T47D (cell line): ENCODE results near the gene DEPDC5.
"Not testable (repeated sequence)": the region's sequence is repeated elsewhere in the genome, so short reads cannot be mapped to it uniquely, and the experiment has no call there.

Experiments used
- DNase-seq, 2 experiments: peaks; one replicate each; pipeline versions ENCODE4 v3.0.0 to v3.0.0-alpha.2; 2011 to 2012; ENCODE audit warnings: low read depth in 1 of 2, low spot score in 1 of 2
- JUND ChIP-seq: IDR thresholded peaks from 2 replicates; pipeline ENCODE4 v1.6.1; 2012; ENCODE audit warnings: low read depth
- in situ Hi-C: cut with HindIII; loops from 2 replicates; pipeline ENCODE4 v1.10.0; 2016; ENCODE audit warnings: low sequenced_read_pairs, low pct_unique_long_range_greater_than_20kb

DEPDC5 gene

DNA sequence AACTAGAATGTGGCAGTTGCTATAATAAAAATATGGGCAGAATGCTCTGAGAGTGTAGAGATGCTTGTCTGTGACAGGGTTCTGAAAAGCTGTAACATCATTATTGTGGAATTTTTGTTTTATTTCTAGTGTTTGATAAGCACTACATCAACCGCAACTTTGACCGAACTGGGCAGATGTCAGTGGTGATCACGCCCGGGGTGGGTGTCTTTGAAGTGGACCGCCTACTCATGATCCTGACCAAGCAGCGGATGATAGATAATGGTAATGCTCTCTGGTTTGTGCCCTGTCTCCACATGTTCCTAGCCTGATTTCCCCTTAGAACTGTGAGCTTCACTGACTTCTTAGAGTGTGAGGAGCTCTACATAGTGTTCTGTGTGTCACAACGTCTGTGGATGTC lies 48.8 kb downstream of the DEPDC5 start:
- in situ Hi-C loops = no loop called here
- no peak for TF ChIP-seq JUND
- DNase-seq = no peak

DNA sequence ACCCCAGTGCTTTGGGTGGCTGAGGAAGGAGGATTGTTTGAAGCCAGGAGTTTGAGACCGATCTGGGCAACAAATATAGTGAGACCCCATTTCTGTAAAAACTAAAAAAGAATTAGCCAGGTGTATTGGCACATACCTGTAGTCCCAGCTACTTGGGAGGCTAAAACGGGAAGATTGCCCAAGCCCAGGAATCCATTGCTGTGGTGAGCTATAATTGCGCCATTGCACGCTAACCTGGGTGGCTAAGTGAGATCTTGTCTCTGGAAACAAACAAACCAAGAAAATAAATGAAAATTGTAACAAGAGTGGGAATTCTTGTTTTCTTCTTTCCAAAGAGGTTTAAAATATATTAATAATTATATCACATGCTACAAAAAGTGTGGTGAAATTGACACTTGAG lies 52.9 kb downstream of the DEPDC5 start:
- peak in 1 of 2 experiments; percentile 60 for DNase-seq
- no peak for TF ChIP-seq JUND
- in situ Hi-C loops = no loop called here

DNA sequence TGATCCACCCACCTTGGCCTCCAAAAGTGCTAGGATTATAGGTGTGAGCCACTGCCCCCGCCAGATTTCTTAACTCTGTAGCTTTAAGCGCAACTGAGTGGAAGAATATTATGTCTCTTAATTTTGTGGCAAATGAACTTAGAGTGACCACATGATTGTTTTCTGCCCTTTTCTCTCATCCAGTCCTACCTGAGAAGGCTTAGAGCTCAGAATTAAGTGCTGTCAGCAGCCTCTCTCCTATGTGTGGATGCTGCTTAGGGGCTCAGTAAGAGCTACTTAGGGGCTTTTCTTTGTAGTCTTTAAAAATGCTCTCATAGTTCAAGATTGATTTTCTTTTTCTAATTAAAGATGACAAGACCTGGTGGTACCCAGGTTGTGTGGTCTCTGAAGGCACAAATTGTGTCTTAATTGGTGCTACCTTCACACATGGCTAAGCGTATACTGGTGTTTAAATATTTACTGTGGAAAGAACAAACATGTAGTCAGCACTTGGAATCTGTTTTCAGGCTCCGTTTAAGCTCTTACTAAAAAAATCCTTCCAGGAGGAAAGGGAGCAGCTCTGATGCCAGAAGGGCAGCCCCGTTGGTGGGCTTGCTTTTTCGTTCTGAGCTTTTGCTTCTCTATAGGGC lies 59.3 kb downstream of the DEPDC5 start:
- in situ Hi-C loops = no loop called here
- no peak for TF ChIP-seq JUND
- DNase-seq = peak; percentile 15 to 52

GRCh38 chr22:31813898-31814297 lies 60.1 kb downstream of the DEPDC5 start:
- DNase-seq, in situ Hi-C loops: not testable (repeated sequence)

DNA sequence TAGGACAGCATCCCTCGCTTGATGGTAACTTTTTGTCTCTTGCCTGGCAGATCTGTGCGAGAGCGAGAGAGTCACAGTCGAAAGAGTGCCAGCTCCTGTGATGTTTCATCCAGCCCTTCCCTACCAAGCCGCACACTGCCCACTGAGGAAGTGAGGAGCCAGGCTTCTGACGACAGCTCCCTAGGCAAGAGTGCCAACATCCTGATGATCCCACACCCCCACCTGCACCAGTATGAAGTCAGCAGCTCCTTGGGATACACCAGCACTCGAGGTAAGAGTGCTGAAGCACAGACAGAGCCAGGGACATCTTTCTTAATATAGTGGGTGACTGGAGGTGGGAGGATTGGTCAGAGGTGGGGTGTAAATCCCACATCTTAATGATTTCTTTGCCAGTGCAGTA lies 61.1 kb downstream of the DEPDC5 start:
- in situ Hi-C loops = no loop called here
- no peak for DNase-seq
- TF ChIP-seq JUND = no peak

DNA sequence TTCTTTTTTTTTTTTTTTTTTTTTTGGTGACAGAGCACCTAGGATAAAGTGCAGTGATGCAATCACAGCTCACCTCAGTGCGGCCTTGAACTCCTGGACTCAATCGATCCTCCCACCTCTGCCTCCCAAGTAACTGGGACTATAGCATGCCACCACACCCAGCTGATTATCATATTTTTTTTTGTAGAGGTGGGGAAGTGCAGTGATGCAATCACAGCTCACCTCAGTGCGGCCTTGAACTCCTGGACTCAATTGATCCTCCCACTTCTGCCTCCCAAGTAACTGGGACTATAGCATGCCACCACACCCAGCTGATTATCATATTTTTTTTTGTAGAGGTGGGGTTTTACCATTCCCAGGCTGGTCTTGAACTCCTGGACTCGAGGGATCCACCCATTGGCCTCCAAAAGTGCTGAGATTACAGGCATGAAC lies 61.6 kb downstream of the DEPDC5 start:
- DNase-seq, in situ Hi-C loops: not testable (repeated sequence)

DNA sequence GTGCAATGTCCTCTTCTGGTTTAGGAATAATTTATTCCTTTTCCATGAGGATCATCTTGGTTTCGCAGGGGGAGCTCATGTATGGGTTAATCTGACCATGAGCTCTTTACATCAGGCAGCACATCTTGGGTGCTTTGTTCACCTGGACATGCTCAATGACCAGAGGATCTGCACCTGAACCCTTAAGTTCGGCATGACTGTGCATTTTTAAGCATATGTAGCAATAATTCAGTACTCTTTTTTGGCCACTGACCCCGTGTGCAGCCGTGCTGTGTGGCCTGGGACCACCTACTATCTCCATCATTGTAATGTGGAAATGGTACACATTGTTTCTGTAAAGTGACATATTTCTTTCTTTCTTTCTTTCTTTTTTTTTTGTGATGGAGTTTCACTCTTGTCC lies 62.9 kb downstream of the DEPDC5 start:
- in situ Hi-C loops = no loop called here
- no peak for TF ChIP-seq JUND
- DNase-seq = no peak

DNA sequence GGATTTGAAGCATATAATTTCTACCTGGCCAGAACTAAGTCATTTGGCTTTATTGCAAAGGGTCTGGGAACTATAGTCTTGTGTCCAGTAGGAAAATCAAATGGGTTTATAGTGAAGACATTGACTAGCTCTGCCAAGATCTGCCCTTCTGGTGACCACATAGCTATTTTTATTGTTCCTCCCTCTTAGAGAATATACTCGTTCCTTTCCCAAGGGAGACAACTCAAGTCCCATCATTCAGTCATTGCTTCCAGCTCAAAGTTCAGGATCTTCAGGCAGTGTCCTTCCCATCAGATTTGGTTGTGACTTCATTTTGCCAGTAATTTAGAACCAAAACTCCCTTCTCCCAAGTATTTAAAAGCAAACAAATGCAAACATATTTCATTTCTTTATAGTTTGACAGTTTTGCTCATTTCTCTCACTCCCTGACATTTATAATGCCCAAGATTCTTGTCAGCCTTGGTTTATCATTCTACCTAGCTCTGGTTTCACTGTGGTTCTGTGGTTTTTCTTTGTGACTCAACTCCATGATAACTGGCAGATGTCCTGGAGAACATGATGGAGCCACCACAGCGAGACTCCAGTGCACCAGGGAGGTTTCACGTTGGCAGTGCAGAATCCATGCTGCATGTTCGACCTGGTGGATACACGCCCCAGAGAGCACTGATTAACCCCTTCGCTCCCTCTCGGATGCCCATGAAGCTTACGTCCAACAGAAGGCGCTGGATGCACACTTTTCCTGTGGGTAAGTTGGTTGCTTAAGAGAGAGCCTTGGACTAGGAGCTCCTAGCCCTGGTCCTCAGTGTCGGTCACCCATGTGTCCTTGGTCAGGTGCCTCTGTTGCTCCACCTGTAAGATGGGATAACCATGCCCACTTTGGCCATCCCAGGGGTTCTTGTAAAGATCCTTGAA lies 64.9 kb downstream of the DEPDC5 start:
- TF ChIP-seq JUND = no peak
- in situ Hi-C loops = no loop called here
- no peak for DNase-seq

GRCh38 chr22:31820655-31821054 lies 66.8 kb downstream of the DEPDC5 start:
- in situ Hi-C loops = no loop called here
- no peak for DNase-seq
- TF ChIP-seq JUND = no peak

GRCh38 chr22:31821572-31821971 lies 67.8 kb downstream of the DEPDC5 start:
- TF ChIP-seq JUND = no peak
- in situ Hi-C loops = no loop called here
- DNase-seq = no peak

DNA sequence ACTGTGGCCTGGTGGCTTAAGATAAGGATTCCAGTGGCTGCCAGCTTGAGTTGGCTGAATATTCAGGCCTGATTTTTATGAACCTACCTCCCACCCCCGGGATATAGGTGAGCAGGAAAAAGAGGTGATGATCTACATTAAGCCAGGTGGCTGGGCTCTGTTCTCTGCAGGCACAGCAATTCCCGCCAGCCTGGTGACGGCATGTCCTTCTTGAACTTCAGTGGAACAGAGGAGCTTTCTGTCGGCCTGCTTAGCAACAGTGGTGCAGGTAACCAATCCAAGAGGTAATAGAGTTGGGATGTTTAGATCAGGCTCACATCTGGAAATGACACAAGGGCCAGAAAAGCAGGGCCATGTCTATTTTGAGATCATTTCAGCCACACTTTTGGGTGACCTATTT lies 68.7 kb downstream of the DEPDC5 start:
- DNase-seq = no peak
- TF ChIP-seq JUND = no peak
- in situ Hi-C loops = no loop called here

DNA sequence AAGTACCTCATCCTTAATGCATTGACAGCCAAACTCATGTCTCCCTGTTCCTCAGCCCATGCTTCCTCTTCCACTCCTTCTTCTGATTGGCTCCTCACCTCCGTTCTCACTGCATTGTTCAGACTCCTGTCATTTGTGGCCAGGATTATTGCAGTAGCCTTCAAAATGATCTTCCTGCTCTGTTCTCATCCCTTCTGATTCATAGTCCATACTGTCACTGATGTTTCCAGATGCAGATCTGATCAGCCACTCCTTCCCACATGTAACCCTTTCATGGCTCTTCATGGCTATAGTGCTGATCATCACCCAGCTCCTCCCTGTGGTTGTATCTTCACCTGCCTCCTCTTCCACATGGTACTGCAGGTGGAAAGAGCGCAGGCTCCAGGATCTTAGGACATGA lies 71.7 kb downstream of the DEPDC5 start:
- no peak for TF ChIP-seq JUND
- no peak for DNase-seq
- in situ Hi-C loops = no loop called here

DNA sequence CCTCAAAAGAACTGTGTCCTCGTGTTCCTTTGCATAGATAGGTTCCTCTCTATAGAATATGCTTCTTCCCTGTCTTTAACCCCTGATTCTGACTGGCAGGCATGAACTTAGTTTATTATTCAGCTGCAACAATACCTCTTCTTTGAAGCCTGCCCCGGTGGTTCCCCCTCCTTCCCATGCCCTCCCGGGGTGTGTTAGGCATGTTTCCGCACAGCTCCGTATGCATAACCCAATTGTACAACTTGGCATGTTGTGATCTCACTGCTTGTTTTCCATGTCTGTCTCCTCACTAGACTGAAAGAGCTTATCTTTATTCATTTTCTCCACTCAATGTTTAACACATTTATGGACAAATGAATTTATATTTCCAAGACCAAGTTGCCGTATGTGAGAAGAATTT lies 72.6 kb downstream of the DEPDC5 start:
- in situ Hi-C loops = no loop called here
- DNase-seq = no peak
- TF ChIP-seq JUND = no peak

GRCh38 chr22:31828739-31829138 lies 74.9 kb downstream of the DEPDC5 start:
- DNase-seq = no peak
- TF ChIP-seq JUND = no peak
- in situ Hi-C loops = no loop called here
